GM12892 (cell line): ENCODE data around the gene KCNG2.

Experiments
- POLR2A ChIP-seq: IDR thresholded peaks from 2 replicates; pipeline ENCODE4 v1.6.1; 2011; ENCODE audit warnings: low read depth, low read length, control low read depth
- POLR2AphosphoS5 ChIP-seq: IDR thresholded peaks from 2 replicates; pipeline ENCODE4 v1.6.1; 2011; ENCODE audit warnings: low read depth, low read length, control low read depth

- no peak for TF ChIP-seq POLR2A
- TF ChIP-seq POLR2AphosphoS5, result no peak
Observed at GRCh38 chr18:79866889-79867574, 69.3 kb downstream of the KCNG2 start.
